Peyer's patch (tissue), 4 donors: ENCODE measurements around the gene MGST2.

Experiments
- POLR2A ChIP-seq, 2 donors: fragments of 450-650 bp; IDR thresholded peaks; one replicate each; pipeline ENCODE4 v1.5.1; 2017; ENCODE audit warnings: antibody characterized with exemption in 2 of 2, mild to moderate bottlenecking in 2 of 2, moderate library complexity in 2 of 2
- TF ChIP-seq, protein P1 (sequence below), 6 experiments: fragments of 450-650 bp in 4 of 6; fragments of 200-600 bp in 2 of 6; sonication (generic) in 1 of 6; IDR thresholded peaks; one replicate each; pipeline ENCODE4 v1.5.1; 2017 to 2019; ENCODE audit warnings: antibody characterized with exemption in 6 of 6, mild to moderate bottlenecking in 3 of 6, moderate library complexity in 1 of 6

DNA sequence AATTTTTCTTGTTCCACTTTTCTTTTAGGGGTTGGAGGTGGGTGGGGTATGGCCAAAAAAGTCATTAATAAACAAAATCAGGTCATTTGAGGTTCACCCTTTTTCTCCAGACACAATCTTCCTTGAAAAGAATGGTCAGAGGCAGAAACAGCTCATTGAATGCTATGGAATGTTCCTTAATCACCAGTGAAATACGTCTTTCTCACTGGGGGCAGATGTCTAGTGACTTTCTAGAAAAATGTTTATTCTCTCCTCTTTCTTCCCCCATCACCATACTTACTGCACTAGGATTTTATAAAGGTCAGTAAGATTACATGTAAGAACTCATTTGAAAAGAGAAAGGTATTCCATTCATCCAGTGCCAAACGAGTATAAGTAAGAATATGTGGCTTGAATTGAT is 44.5 kb downstream of the MGST2 start:
- TF ChIP-seq, protein P1, sequence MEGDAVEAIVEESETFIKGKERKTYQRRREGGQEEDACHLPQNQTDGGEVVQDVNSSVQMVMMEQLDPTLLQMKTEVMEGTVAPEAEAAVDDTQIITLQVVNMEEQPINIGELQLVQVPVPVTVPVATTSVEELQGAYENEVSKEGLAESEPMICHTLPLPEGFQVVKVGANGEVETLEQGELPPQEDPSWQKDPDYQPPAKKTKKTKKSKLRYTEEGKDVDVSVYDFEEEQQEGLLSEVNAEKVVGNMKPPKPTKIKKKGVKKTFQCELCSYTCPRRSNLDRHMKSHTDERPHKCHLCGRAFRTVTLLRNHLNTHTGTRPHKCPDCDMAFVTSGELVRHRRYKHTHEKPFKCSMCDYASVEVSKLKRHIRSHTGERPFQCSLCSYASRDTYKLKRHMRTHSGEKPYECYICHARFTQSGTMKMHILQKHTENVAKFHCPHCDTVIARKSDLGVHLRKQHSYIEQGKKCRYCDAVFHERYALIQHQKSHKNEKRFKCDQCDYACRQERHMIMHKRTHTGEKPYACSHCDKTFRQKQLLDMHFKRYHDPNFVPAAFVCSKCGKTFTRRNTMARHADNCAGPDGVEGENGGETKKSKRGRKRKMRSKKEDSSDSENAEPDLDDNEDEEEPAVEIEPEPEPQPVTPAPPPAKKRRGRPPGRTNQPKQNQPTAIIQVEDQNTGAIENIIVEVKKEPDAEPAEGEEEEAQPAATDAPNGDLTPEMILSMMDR (IDR thresholded peaks at IDR 0.05) = no peak
- no peak for TF ChIP-seq POLR2A (IDR thresholded peaks at IDR 0.05)
